HL-60 (cell line): ENCODE measurements around the gene PIK3R2.

Source experiments
- DNase-seq, 2 experiments: peaks; one replicate each; pipeline ENCODE4 v3.0.0-alpha.2; 2010 to 2020; ENCODE audit warnings: low read depth in 1 of 2, low spot score in 1 of 2
- H3K27ac ChIP-seq: fragments of 250-450 bp; sonication (Bioruptor Pico); replicated peaks from 2 replicates; pipeline ENCODE4 v1.5.1; 2020; ENCODE audit warnings: mild to moderate bottlenecking, moderate library complexity
- H3K27me3 ChIP-seq: fragments of 250-450 bp; sonication (Bioruptor Pico); 2 replicates; pipeline ENCODE4 v1.5.1; 2021; ENCODE audit warnings: mild to moderate bottlenecking, moderate library complexity; ENCODE audit not compliant: insufficient read depth, poor library complexity, severe bottlenecking
- H3K4me3 ChIP-seq: replicated peaks from 2 replicates; pipeline ENCODE4 v1.5.1; 2011; ENCODE audit warnings: mild to moderate bottlenecking, control low read depth, low read length; ENCODE audit not compliant: insufficient read depth
- GABPA ChIP-seq: IDR thresholded peaks from 2 replicates; pipeline ENCODE4 v1.6.1; 2012; ENCODE audit warnings: low read depth
- POLR2AphosphoS5 ChIP-seq: IDR thresholded peaks from 2 replicates; pipeline ENCODE4 v1.6.1; 2012; ENCODE audit warnings: low read depth
- REST ChIP-seq: IDR thresholded peaks from 2 replicates; pipeline ENCODE4 v1.6.1; 2012; ENCODE audit warnings: low read depth; ENCODE audit not compliant: insufficient replicate concordance
- SPI1 ChIP-seq: IDR thresholded peaks from 2 replicates; pipeline ENCODE4 v1.6.1; 2012; ENCODE audit warnings: low read depth, mild to moderate bottlenecking, borderline replicate concordance
- TF ChIP-seq, protein P1 (sequence below): IDR thresholded peaks from one replicate; pipeline ENCODE4 v1.5.1; 2011; ENCODE audit warnings: low read length, control low read depth, inconsistent platforms; ENCODE audit not compliant: insufficient read depth

The PIK3R2 gene

GRCh38 chr19:18193388-18194180, 40.6 kb downstream of the PIK3R2 start:
- TF ChIP-seq SPI1 = no peak
- TF ChIP-seq, protein P1, sequence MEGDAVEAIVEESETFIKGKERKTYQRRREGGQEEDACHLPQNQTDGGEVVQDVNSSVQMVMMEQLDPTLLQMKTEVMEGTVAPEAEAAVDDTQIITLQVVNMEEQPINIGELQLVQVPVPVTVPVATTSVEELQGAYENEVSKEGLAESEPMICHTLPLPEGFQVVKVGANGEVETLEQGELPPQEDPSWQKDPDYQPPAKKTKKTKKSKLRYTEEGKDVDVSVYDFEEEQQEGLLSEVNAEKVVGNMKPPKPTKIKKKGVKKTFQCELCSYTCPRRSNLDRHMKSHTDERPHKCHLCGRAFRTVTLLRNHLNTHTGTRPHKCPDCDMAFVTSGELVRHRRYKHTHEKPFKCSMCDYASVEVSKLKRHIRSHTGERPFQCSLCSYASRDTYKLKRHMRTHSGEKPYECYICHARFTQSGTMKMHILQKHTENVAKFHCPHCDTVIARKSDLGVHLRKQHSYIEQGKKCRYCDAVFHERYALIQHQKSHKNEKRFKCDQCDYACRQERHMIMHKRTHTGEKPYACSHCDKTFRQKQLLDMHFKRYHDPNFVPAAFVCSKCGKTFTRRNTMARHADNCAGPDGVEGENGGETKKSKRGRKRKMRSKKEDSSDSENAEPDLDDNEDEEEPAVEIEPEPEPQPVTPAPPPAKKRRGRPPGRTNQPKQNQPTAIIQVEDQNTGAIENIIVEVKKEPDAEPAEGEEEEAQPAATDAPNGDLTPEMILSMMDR = no peak
- no peak for TF ChIP-seq POLR2AphosphoS5
- TF ChIP-seq REST = no peak
- TF ChIP-seq GABPA = no peak
- no peak for DNase-seq
- H3K27me3 ChIP-seq = no peaks in the 10 kb centered on the region
- peak overlapping the region; percentile 74 for H3K27ac ChIP-seq
- peak overlapping the region; percentile 95 for H3K4me3 ChIP-seq

- no peaks in the 10 kb centered on the region for H3K27me3 ChIP-seq
- no peak overlapping the region for H3K27ac ChIP-seq
- DNase-seq = no peak
- TF ChIP-seq GABPA (no peak), SPI1 (no peak), REST (no peak), POLR2AphosphoS5 (no peak)
- TF ChIP-seq, protein P1 = no peak
- H3K4me3 ChIP-seq = peak overlapping the region; percentile 95
These were observed 41.2 kb downstream of the PIK3R2 start for GRCh38 chr19:18194181-18194530.

- Histone ChIP-seq H3K27me3 (no peaks in the 10 kb centered on the region), H3K27ac (peak overlapping the region; percentile 12; the same call in 1 of the 2 replicates), H3K4me3 (0 out of 2 replicates have a peak overlapping the region, but pooled peaks have one; percentile 10)
- DNase-seq = peak; percentile 63 to 74
- no peak for TF ChIP-seq REST
- TF ChIP-seq GABPA = no peak
- no peak for TF ChIP-seq SPI1
- TF ChIP-seq, protein P1 = no peak
- no peak for TF ChIP-seq POLR2AphosphoS5
These were observed 41.7 kb downstream of the PIK3R2 start for GRCh38 chr19:18194554-18195238.
